ENCODE results near the gene ARHGEF10L.

DNA sequence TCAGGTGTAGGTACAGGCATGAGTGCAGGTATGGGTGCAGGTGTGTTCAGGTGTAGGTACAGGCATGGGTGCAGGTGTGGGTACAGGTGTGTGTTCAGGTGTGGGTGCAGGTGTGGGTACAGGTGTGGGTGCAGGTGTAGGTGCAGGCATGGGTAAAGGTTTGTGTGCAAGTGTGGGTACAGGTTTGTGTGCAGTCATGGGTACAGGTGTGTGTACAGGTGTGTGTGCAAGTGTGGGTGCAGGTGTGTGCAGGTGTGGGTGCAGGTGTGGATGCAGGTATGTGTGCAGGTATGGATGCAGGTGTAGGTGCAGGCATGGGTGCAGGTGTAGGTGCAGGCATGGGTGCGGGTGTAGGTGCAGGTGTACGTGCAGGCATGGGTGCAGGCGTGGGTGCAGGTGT, 136.2 kb downstream of the ARHGEF10L start:
- TF ChIP-seq, protein P1, sequence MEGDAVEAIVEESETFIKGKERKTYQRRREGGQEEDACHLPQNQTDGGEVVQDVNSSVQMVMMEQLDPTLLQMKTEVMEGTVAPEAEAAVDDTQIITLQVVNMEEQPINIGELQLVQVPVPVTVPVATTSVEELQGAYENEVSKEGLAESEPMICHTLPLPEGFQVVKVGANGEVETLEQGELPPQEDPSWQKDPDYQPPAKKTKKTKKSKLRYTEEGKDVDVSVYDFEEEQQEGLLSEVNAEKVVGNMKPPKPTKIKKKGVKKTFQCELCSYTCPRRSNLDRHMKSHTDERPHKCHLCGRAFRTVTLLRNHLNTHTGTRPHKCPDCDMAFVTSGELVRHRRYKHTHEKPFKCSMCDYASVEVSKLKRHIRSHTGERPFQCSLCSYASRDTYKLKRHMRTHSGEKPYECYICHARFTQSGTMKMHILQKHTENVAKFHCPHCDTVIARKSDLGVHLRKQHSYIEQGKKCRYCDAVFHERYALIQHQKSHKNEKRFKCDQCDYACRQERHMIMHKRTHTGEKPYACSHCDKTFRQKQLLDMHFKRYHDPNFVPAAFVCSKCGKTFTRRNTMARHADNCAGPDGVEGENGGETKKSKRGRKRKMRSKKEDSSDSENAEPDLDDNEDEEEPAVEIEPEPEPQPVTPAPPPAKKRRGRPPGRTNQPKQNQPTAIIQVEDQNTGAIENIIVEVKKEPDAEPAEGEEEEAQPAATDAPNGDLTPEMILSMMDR (IDR thresholded peaks at IDR 0.05), result no peak
- no peak for TF ChIP-seq POLR2AphosphoS5 (IDR thresholded peaks at IDR 0.05)
- TF ChIP-seq POLR2A (IDR thresholded peaks at IDR 0.05), result no peak

Data from prostate gland (tissue), 2 donors.